Measurements from ENCODE around the gene CD70.

GRCh38 chr19:6551091-6551490, 39.9 kb downstream of the CD70 start:
- TF ChIP-seq, protein P1, sequence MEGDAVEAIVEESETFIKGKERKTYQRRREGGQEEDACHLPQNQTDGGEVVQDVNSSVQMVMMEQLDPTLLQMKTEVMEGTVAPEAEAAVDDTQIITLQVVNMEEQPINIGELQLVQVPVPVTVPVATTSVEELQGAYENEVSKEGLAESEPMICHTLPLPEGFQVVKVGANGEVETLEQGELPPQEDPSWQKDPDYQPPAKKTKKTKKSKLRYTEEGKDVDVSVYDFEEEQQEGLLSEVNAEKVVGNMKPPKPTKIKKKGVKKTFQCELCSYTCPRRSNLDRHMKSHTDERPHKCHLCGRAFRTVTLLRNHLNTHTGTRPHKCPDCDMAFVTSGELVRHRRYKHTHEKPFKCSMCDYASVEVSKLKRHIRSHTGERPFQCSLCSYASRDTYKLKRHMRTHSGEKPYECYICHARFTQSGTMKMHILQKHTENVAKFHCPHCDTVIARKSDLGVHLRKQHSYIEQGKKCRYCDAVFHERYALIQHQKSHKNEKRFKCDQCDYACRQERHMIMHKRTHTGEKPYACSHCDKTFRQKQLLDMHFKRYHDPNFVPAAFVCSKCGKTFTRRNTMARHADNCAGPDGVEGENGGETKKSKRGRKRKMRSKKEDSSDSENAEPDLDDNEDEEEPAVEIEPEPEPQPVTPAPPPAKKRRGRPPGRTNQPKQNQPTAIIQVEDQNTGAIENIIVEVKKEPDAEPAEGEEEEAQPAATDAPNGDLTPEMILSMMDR (IDR thresholded peaks at IDR 0.05), result no peak
- no peak for TF ChIP-seq POLR2AphosphoS5 (IDR thresholded peaks at IDR 0.05)
- TF ChIP-seq POLR2A (IDR thresholded peaks at IDR 0.05; ENCODE audit: low read depth), result no peak

Measured in esophagus muscularis mucosa (tissue), 3 donors.